ENCODE data around the gene WIPF3. TPM values are rescaled to one million over a fixed set of nuclear protein-coding genes. Genes with fewer than 3 reads are reported as not detected.

Gene WIPF3
- total RNA-seq, 1 experiment from 2014 or later = 11.6 TPM

DNA sequence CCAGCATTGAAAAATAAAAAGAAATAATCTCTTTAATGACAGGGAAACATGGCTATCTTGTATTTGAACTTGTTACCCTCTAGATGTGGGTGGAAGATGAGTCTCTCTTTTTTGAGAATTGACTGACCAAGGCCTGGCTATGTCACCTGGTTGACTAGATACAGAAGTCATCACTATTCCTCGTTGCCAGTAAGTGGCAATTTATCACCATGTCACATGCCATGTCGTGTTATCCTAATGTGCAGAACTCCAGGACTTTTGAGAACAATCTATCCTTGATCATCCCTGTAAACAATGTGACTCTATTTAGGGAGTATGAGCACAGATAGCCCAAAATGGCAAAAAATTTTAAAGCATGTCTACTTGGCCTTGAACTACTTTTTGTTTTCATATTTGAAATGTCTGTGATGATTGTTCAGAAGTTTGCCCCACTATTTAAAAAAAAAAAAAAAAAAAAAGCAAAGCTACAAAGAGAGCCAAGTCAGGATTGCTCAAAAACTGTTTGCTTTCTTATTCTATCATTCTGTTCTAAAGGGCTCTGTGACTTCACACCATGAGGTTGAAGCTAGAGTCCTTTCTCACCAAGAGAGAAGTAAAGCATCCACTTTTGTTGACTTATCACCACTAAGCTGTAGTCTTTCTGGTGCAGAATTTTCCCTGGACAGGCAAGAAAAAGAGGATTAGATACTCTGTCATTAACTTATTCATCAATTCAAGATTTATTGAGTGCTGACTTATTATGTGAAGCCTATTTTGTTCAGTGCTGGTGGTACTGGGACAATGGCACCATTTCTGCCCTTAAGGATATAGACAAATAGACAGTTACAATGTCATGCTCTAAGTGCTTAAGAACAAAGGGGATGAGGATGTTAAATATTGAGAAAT lies 10.4 kb upstream of the WIPF3 start:
- no peak overlapping the region for H3K4ac ChIP-seq (ENCODE audit: low read depth, low read length)
- Mint-ChIP-seq H3K27ac (no peak overlapping the region), H3K4me1 (peaks cover 27 to 32% of the 10 kb centered on the region in 2 experiments), H3K36me3 (ENCODE audit: insufficient read depth in 1 of 3, low read depth in 3 of 3) (no peaks in the 10 kb centered on the region), H3K9me3 (peaks cover 0 to 1% of the 10 kb centered on the region in 2 experiments; a peak in 1 of 5 replicates), H3K27me3 (ENCODE audit: low read depth) (peaks cover 29% of the 10 kb centered on the region), H3K4me3 (no peak overlapping the region)
- no peak overlapping the region for H4K5ac ChIP-seq (ENCODE audit: insufficient read length, low read depth, low read length)
- no peak overlapping the region for H3K4me2 ChIP-seq (ENCODE audit: insufficient read depth, insufficient read length, low read length)
- TF ChIP-seq, protein P1, sequence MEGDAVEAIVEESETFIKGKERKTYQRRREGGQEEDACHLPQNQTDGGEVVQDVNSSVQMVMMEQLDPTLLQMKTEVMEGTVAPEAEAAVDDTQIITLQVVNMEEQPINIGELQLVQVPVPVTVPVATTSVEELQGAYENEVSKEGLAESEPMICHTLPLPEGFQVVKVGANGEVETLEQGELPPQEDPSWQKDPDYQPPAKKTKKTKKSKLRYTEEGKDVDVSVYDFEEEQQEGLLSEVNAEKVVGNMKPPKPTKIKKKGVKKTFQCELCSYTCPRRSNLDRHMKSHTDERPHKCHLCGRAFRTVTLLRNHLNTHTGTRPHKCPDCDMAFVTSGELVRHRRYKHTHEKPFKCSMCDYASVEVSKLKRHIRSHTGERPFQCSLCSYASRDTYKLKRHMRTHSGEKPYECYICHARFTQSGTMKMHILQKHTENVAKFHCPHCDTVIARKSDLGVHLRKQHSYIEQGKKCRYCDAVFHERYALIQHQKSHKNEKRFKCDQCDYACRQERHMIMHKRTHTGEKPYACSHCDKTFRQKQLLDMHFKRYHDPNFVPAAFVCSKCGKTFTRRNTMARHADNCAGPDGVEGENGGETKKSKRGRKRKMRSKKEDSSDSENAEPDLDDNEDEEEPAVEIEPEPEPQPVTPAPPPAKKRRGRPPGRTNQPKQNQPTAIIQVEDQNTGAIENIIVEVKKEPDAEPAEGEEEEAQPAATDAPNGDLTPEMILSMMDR (conservative IDR thresholded peaks at IDR 0.05) = no peak
- no peak overlapping the region for H3K14ac ChIP-seq (ENCODE audit: insufficient read depth, low read length)
- no peak overlapping the region for H2AK5ac ChIP-seq (ENCODE audit: insufficient read length, low read length)
- H3K18ac ChIP-seq (ENCODE audit: insufficient read length, low read depth, low read length) = no peak overlapping the region
- no peak overlapping the region for H4K8ac ChIP-seq (replicated peaks; ENCODE audit: insufficient read length, low read depth, low read length)
- H3K56ac ChIP-seq (ENCODE audit: insufficient read length, low read depth, low read length) = no peak overlapping the region
- no peak overlapping the region for H2BK20ac ChIP-seq (ENCODE audit: low read depth, low read length, poor library complexity, severe bottlenecking)
- H3T11ph ChIP-seq (ENCODE audit: low read length) = no peak overlapping the region
- no peaks in the 10 kb centered on the region for H3K79me1 ChIP-seq (ENCODE audit: insufficient read depth, low read depth, low read length, poor library complexity, severe bottlenecking)
- 0 out of 2 replicates have a peak, but pooled peaks cover 9% of the 10 kb centered on the region for H3K4me1 ChIP-seq (ENCODE audit: insufficient read depth, low read length)
- H3K27me3 ChIP-seq (ENCODE audit: insufficient read depth, low read length) = no peaks in the 10 kb centered on the region
- no peak overlapping the region for H3K9ac ChIP-seq (ENCODE audit: extremely low read depth, insufficient read length, low read length)
- no CpG with 5 or more reads among the region's 2 CpGs for WGBS (ENCODE audit: extremely low coverage, insufficient read length, low lambda C conversion rate)
- no peak overlapping the region for H3K27ac ChIP-seq (ENCODE audit: insufficient read length, low read depth, low read length)
- H2BK15ac ChIP-seq (ENCODE audit: low read depth, low read length) = no peak overlapping the region
- H2BK5ac ChIP-seq (ENCODE audit: insufficient read length, low read length) = no peak overlapping the region
- no peak overlapping the region for H3K23ac ChIP-seq (ENCODE audit: insufficient read length, low read depth, low read length)
- H3K79me2 ChIP-seq (ENCODE audit: insufficient read depth, low read length) = no peaks in the 10 kb centered on the region
- H2BK120ac ChIP-seq (ENCODE audit: low read depth, low read length, poor library complexity, severe bottlenecking) = no peak overlapping the region
- H4K20me1 ChIP-seq (ENCODE audit: control insufficient read depth, insufficient read depth, insufficient read length) = no peaks in the 10 kb centered on the region
- H3K23me2 ChIP-seq (ENCODE audit: insufficient read length, low read depth, low read length, poor library complexity, severe bottlenecking) = no peaks in the 10 kb centered on the region
- no peak overlapping the region for H4K91ac ChIP-seq (ENCODE audit: insufficient read length, low read depth, low read length)
- H3K9me3 ChIP-seq (ENCODE audit: control insufficient read depth, low read depth, low read length) = no peaks in the 10 kb centered on the region
- no peak overlapping the region for H2AFZ ChIP-seq (ENCODE audit: low read length)
- DNase-seq = no peak
- no peak overlapping the region for H2BK12ac ChIP-seq (ENCODE audit: insufficient read length, low read depth, low read length)

Measured in H9 (cell line).